Cerebellar cortex (tissue), 1 donor: ENCODE results near the gene FCGBP.

Experiments
- DNase-seq: peaks from one replicate; pipeline ENCODE4 v3.0.0-alpha.2; 2015; ENCODE audit warnings: low spot score

FCGBP gene

GRCh38 chr19:39946532-39946931, 12.1 kb upstream of the FCGBP start:
- DNase-seq: no peak

GRCh38 chr19:39943586-39943985, 9.2 kb upstream of the FCGBP start:
- DNase-seq: no peak

GRCh38 chr19:39942366-39942730, 7.9 kb upstream of the FCGBP start:
- DNase-seq: no peak

- DNase-seq: no peak
Observed at GRCh38 chr19:39941615-39942365, 7.4 kb upstream of the FCGBP start.

- no peak for DNase-seq
Observed at GRCh38 chr19:39941151-39941550, 6.7 kb upstream of the FCGBP start.

GRCh38 chr19:39940221-39940833, 5.9 kb upstream of the FCGBP start:
- DNase-seq: no peak

- no peak for DNase-seq
Observed at GRCh38 chr19:39939556-39939955, 5.1 kb upstream of the FCGBP start.

- DNase-seq: no peak
Observed at GRCh38 chr19:39937787-39938186, 3.4 kb upstream of the FCGBP start.

- no peak for DNase-seq
Observed at GRCh38 chr19:39937094-39937720, 2.8 kb upstream of the FCGBP start.

GRCh38 chr19:39936622-39937021, 2.2 kb upstream of the FCGBP start:
- DNase-seq: no peak

GRCh38 chr19:39936020-39936419, 1.6 kb upstream of the FCGBP start:
- no peak for DNase-seq

GRCh38 chr19:39935364-39935661, 879 bp upstream of the FCGBP start:
- DNase-seq: no peak

- no peak for DNase-seq
Observed at GRCh38 chr19:39929750-39930149, 4.7 kb downstream of the FCGBP start.

GRCh38 chr19:39928357-39928725, 6.1 kb downstream of the FCGBP start:
- DNase-seq: no peak

- no peak for DNase-seq
Observed at GRCh38 chr19:39927524-39928356, 6.7 kb downstream of the FCGBP start.

- DNase-seq: no peak
Observed at GRCh38 chr19:39927076-39927475, 7.4 kb downstream of the FCGBP start.

- DNase-seq: no peak
Observed at GRCh38 chr19:39926170-39926760, 8.2 kb downstream of the FCGBP start.

GRCh38 chr19:39924952-39925351, 9.5 kb downstream of the FCGBP start:
- DNase-seq: no peak

GRCh38 chr19:39924389-39924788, 10.0 kb downstream of the FCGBP start:
- DNase-seq: no peak

- no peak for DNase-seq
Observed at GRCh38 chr19:39923862-39924261, 10.6 kb downstream of the FCGBP start.

GRCh38 chr19:39919976-39920375, 14.5 kb downstream of the FCGBP start:
- no peak for DNase-seq

- DNase-seq: no peak
Observed at GRCh38 chr19:39918183-39918651, 16.2 kb downstream of the FCGBP start.
